ENCODE measurements around the gene TAPT1. TPM values are rescaled to one million over a fixed set of nuclear protein-coding genes. Genes with fewer than 3 reads are reported as not detected.

Gene TAPT1
- total and polyA plus RNA-seq, 2 donors (not counting 3 experiments of a cell fraction or from before 2014, with no cell fraction given) = 6.9 to 17.5 TPM

DNA sequence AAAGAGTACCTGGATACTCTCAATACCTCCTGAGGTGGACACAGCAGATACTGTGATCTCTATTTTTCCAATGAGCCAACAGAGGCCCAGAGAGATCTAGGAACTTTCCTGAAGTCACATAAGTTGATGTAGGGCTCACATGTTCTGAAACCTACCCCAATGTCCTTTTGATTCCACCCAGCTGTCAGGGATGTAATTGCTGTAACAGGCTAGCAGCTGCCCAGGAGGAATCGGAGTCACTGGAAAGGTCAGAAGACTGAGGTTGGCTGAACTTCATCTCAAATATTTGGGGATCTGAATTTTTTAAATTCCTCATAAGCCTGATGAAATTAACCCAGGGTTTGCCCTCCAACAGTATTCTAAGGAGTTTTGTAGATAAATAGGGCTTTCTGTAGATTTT, 90.0 kb downstream of the TAPT1 start:
- POLR2A ChIA-PET = no interaction called here

More for the DNA sequence above, 90.0 kb downstream of the TAPT1 start:
- CTCF ChIA-PET = no interaction called here
- Histone ChIP-seq H3K79me2 (ENCODE audit: control insufficient read depth, insufficient read depth, low read length) (no peaks in the 10 kb centered on the region), H3K9ac (replicated peaks; ENCODE audit: extremely low read depth, insufficient read depth, low read length) (no peak overlapping the region), H3K9me1 (replicated peaks; ENCODE audit: control insufficient read depth, extremely low read depth, insufficient read depth, low read length) (no peaks in the 10 kb centered on the region), H2AFZ (ENCODE audit: low read depth, low read length) (no peak overlapping the region), H3K4me2 (ENCODE audit: insufficient read depth, low read length) (no peak overlapping the region), H3K9me3 (replicated peaks; ENCODE audit: control insufficient read depth, insufficient read depth, low read length) (no peaks in the 10 kb centered on the region), H3K4me3 (replicated peaks in 1 of 3; ENCODE audit: insufficient read depth in 1 of 3, low read depth in 1 of 3, low read length in 3 of 3) (no peak overlapping the region), H3K4me1 (ENCODE audit: control insufficient read depth, extremely low read depth, insufficient read depth, low read length) (peaks cover 10% of the 10 kb centered on the region), H3K36me3 (ENCODE audit: control insufficient read depth in 2 of 2, extremely low read depth in 1 of 2, insufficient read depth in 2 of 2, low read length in 2 of 2) (no peaks in the 10 kb centered on the region), H3K27me3 (ENCODE audit: control insufficient read depth in 2 of 2, insufficient read depth in 2 of 2, low read length in 2 of 2) (peaks cover 0 to 6% of the 10 kb centered on the region in 2 experiments), H3K27ac (ENCODE audit: insufficient read depth, low read depth, low read length) (no peak overlapping the region), H4K20me1 (replicated peaks; ENCODE audit: control insufficient read depth, extremely low read depth, insufficient read depth, low read length) (no peaks in the 10 kb centered on the region)
- TF ChIP-seq POLR2AphosphoS5 (IDR thresholded peaks at IDR 0.05; ENCODE audit: insufficient read depth, low read depth, low read length) (no peak), GATA2 (IDR thresholded peaks at IDR 0.05; ENCODE audit: insufficient read depth, insufficient read length, low read depth, low read length) (no peak), EZH2 (IDR thresholded peaks at IDR 0.05; ENCODE audit: borderline replicate concordance, low read depth, low read length, severe bottlenecking) (no peak), MYC (IDR thresholded peaks at IDR 0.05; ENCODE audit: low read depth, low read length) (no peak), POLR2A (IDR thresholded peaks at IDR 0.05; ENCODE audit: low read depth, low read length) (no peak), FOS (IDR thresholded peaks at IDR 0.05; ENCODE audit: borderline replicate concordance, insufficient read depth, low read length) (no peak), JUN (IDR thresholded peaks at IDR 0.05; ENCODE audit: borderline replicate concordance, insufficient read depth, insufficient read length, low read depth) (no peak)
- TF ChIP-seq, protein P1, sequence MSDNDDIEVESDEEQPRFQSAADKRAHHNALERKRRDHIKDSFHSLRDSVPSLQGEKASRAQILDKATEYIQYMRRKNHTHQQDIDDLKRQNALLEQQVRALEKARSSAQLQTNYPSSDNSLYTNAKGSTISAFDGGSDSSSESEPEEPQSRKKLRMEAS (IDR thresholded peaks at IDR 0.05; ENCODE audit: insufficient read depth, insufficient read length) = no peak
- TF ChIP-seq, protein P2, sequence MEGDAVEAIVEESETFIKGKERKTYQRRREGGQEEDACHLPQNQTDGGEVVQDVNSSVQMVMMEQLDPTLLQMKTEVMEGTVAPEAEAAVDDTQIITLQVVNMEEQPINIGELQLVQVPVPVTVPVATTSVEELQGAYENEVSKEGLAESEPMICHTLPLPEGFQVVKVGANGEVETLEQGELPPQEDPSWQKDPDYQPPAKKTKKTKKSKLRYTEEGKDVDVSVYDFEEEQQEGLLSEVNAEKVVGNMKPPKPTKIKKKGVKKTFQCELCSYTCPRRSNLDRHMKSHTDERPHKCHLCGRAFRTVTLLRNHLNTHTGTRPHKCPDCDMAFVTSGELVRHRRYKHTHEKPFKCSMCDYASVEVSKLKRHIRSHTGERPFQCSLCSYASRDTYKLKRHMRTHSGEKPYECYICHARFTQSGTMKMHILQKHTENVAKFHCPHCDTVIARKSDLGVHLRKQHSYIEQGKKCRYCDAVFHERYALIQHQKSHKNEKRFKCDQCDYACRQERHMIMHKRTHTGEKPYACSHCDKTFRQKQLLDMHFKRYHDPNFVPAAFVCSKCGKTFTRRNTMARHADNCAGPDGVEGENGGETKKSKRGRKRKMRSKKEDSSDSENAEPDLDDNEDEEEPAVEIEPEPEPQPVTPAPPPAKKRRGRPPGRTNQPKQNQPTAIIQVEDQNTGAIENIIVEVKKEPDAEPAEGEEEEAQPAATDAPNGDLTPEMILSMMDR (IDR thresholded peaks at IDR 0.05; ENCODE audit: extremely low read depth in 1 of 2, insufficient read depth in 1 of 2, low read depth in 1 of 2, low read length in 2 of 2) = no peak
- intact Hi-C loops (cut with micrococcal nuclease) (no loop called here), dilution Hi-C loops (cut with MboI; ENCODE audit: extremely low pct_ligation_motif_present, low sequenced_read_pairs) (no loop called here)
- BruUV-seq (replicated peaks) = no TSS peak
- FAIRE-seq (no peak), DNase-seq (ENCODE audit: low read depth, low spot score) (no peak)
